Measurements from ENCODE around the gene FCRL4. TPM values are rescaled to one million over a fixed set of nuclear protein-coding genes. Genes with fewer than 3 reads are reported as not detected.

FCRL4 gene
- total and polyA plus RNA-seq, 2 of the 13 experiments (the other 11 are each of a cell fraction or from before 2014, with no cell fraction given): not detected

GRCh38 chr1:157580179-157580827 is 17.6 kb downstream of the FCRL4 start:
- ChIA-PET CTCF (ENCODE audit: low intra/inter-chr PET ratio, low total read pairs) (no interaction called here), POLR2A (no interaction called here)
- BruUV-seq (replicated peaks): no TSS peak
- Histone ChIP-seq H3K79me2 (ENCODE audit: insufficient read depth, low read length) (no peaks in the 10 kb centered on the region), H3K9me3 (ENCODE audit: low read length) (no peaks in the 10 kb centered on the region), H3K27me3 (ENCODE audit: control insufficient read depth in 1 of 2, insufficient read depth in 2 of 2, low read length in 2 of 2) (no peaks in the 10 kb centered on the region; a peak in 1 of 5 replicates), H2AFZ (ENCODE audit: low read length) (no peak overlapping the region), H3K4me1 (ENCODE audit: insufficient read depth, low read length) (no peaks in the 10 kb centered on the region), H4K20me1 (ENCODE audit: insufficient read depth, low read length) (no peaks in the 10 kb centered on the region), H3K4me2 (ENCODE audit: low read depth, low read length) (no peak overlapping the region), H3K9ac (ENCODE audit: insufficient read depth, low read depth, low read length) (no peak overlapping the region), H3K27ac (ENCODE audit: extremely low read length, insufficient read depth, low read length) (no peak overlapping the region), H3K4me3 (replicated peaks in 1 of 3; ENCODE audit: insufficient read depth in 1 of 3, low read depth in 2 of 3, low read length in 3 of 3) (no peak overlapping the region), H3K36me3 (replicated peaks in 1 of 2; ENCODE audit: control insufficient read depth in 1 of 2, insufficient read depth in 2 of 2, low read length in 2 of 2) (no peaks in the 10 kb centered on the region)
- in situ Hi-C loops (cut with HindIII; ENCODE audit: extremely low pct_ligation_motif_present, low pct_unique_long_range_greater_than_20kb): no loop called here
- intact Hi-C loops (cut with micrococcal nuclease; ENCODE audit: unreplicated experiment): loop anchor here (1.0 kb wide), 1 partner anchor 111 kb away; no protein-coding TSS in a partner anchor
- FAIRE-seq: peak; percentile 80
- no peak for TF ChIP-seq SRF (IDR thresholded peaks at IDR 0.05; ENCODE audit: low read depth, low read length)
- no peak for TF ChIP-seq NR0B2 (CRISPR knock-in tag; IDR thresholded peaks at IDR 0.05)
- TF ChIP-seq STAG1 (CRISPR knock-in tag; IDR thresholded peaks at IDR 0.05): peak; percentile 43
- TF ChIP-seq TEAD3 (CRISPR knock-in tag; optimal IDR thresholded peaks at IDR 0.05; ENCODE audit: borderline replicate concordance): peak; percentile 98
- TF ChIP-seq CTCF (CRISPR knock-in tag; IDR thresholded peaks at IDR 0.05): peak; percentile 70
- 2% methylated on average over 4 of the region's 4 CpGs for WGBS (ENCODE audit: low lambda C conversion rate)
- peak; percentile 71 for ATAC-seq
- peak; percentile 63 for DNase-seq (ENCODE audit: low spot score)

DNA sequence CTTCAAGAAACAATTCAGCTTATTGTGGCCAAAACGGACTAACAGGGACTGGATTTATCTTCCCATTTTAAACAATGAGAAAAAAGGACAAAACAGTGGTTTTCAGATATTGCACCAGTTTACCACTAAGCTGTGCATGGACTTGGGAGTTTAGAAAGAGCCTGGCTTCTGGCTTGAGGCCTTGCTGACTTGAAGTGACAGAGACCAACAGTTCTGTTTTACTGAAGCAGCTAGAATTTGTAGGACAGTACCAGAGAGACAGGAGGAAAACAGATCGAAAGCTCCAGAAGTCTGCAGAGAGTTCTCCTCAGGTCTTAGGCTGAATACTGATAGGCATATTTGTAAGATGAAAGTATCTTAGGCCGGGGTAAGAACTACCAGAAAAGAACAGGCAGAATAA is 20.5 kb downstream of the FCRL4 start:
- ChIA-PET POLR2A (no interaction called here), CTCF (ENCODE audit: low intra/inter-chr PET ratio, low total read pairs) (no interaction called here)
- H3K36me3 ChIP-seq (replicated peaks in 1 of 2; ENCODE audit: control insufficient read depth in 1 of 2, insufficient read depth in 2 of 2, low read length in 2 of 2): no peaks in the 10 kb centered on the region
- no peaks in the 10 kb centered on the region for H3K79me2 ChIP-seq (ENCODE audit: insufficient read depth, low read length)
- H3K27ac ChIP-seq (ENCODE audit: extremely low read length, insufficient read depth, low read length): no peak overlapping the region
- no peaks in the 10 kb centered on the region; a peak in 1 of 5 replicates for H3K27me3 ChIP-seq (ENCODE audit: control insufficient read depth in 1 of 2, insufficient read depth in 2 of 2, low read length in 2 of 2)
- WGBS (ENCODE audit: low lambda C conversion rate): 2% methylated on average over 3 of the region's 3 CpGs
- H3K4me3 ChIP-seq (replicated peaks in 1 of 3; ENCODE audit: insufficient read depth in 1 of 3, low read depth in 2 of 3, low read length in 3 of 3): no peak overlapping the region
- DNase-seq (ENCODE audit: low spot score): no peak
- H3K9me3 ChIP-seq (ENCODE audit: low read length): no peaks in the 10 kb centered on the region
- H2AFZ ChIP-seq (ENCODE audit: low read length): no peak overlapping the region
- no peaks in the 10 kb centered on the region for H4K20me1 ChIP-seq (ENCODE audit: insufficient read depth, low read length)
- H3K4me1 ChIP-seq (ENCODE audit: insufficient read depth, low read length): no peaks in the 10 kb centered on the region
- H3K4me2 ChIP-seq (ENCODE audit: low read depth, low read length): no peak overlapping the region
- intact Hi-C loops (cut with micrococcal nuclease; ENCODE audit: unreplicated experiment): no loop called here
- in situ Hi-C loops (cut with HindIII; ENCODE audit: extremely low pct_ligation_motif_present, low pct_unique_long_range_greater_than_20kb): no loop called here
- FAIRE-seq: no peak
- no peak for ATAC-seq
- H3K9ac ChIP-seq (ENCODE audit: insufficient read depth, low read depth, low read length): no peak overlapping the region
- BruUV-seq (replicated peaks): no TSS peak
- TF ChIP-seq ZNF367 (CRISPR knock-in tag; IDR thresholded peaks at IDR 0.05; ENCODE audit: borderline replicate concordance) (no peak), ZNF788 (CRISPR knock-in tag; IDR thresholded peaks at IDR 0.05; ENCODE audit: borderline replicate concordance) (no peak), SOX5 (CRISPR knock-in tag; IDR thresholded peaks at IDR 0.05; ENCODE audit: borderline replicate concordance) (no peak), TBX3 (IDR thresholded peaks at IDR 0.05; ENCODE audit: borderline replicate concordance) (no peak), RXRB (CRISPR knock-in tag; IDR thresholded peaks at IDR 0.05; ENCODE audit: borderline replicate concordance) (no peak), ZNF629 (CRISPR knock-in tag; conservative IDR thresholded peaks at IDR 0.05) (no peak), NFYC (CRISPR knock-in tag; IDR thresholded peaks at IDR 0.05) (no peak), TBP (CRISPR knock-in tag; IDR thresholded peaks at IDR 0.05) (no peak), SAFB2 (CRISPR knock-in tag; IDR thresholded peaks at IDR 0.05; ENCODE audit: borderline replicate concordance, low read depth) (no peak), REXO4 (CRISPR knock-in tag; IDR thresholded peaks at IDR 0.05; ENCODE audit: borderline replicate concordance) (no peak), MAZ (IDR thresholded peaks at IDR 0.05; ENCODE audit: borderline replicate concordance, low read depth, low read length) (no peak), MAZ (CRISPR knock-in tag; IDR thresholded peaks at IDR 0.05; ENCODE audit: low read depth) (no peak), ZNF577 (CRISPR knock-in tag; IDR thresholded peaks at IDR 0.05; ENCODE audit: borderline replicate concordance, low read depth) (no peak), HMGA1 (CRISPR knock-in tag; conservative IDR thresholded peaks at IDR 0.05) (no peak)
